ENCODE data around the gene SLC29A2. TPM values are rescaled to one million over a fixed set of nuclear protein-coding genes. Genes with fewer than 3 reads are reported as not detected.
A peak's percentile ranks its signal among the peaks of the same experiment; 100 is the strongest.

Gene SLC29A2
- total RNA-seq, 1 donor from 2014 or later: 6.9 TPM

- Histone ChIP-seq H3K79me2 (ENCODE audit: low read depth) (no peaks in the 10 kb centered on the region), H3K36me3 (no peaks in the 10 kb centered on the region), H3K9me3 (ENCODE audit: low read depth) (no peaks in the 10 kb centered on the region), H2AFZ (replicated peaks) (no peak overlapping the region), H3K9ac (no peak overlapping the region), H4K20me1 (ENCODE audit: low read depth) (peaks cover 9% of the 10 kb centered on the region), H3F3A (ENCODE audit: low read depth) (no peaks in the 10 kb centered on the region), H3K4me3 (no peak overlapping the region), H3K27ac (no peak overlapping the region), H3K4me2 (no peak overlapping the region), H3K4me1 (peaks cover 13% of the 10 kb centered on the region), H3K27me3 (peaks cover 15% of the 10 kb centered on the region)
- no peak for DNase-seq (ENCODE audit: low spot score)
- Mint-ChIP-seq H3K27me3 (ENCODE audit: insufficient read depth, low read depth) (peaks cover 4% of the 10 kb centered on the region), H3K27ac (no peak overlapping the region), H3K9me3 (no peaks in the 10 kb centered on the region), H3K4me3 (no peak overlapping the region), H3K4me1 (peaks cover 28% of the 10 kb centered on the region), H3K36me3 (no peaks in the 10 kb centered on the region)
- no peak for TF ChIP-seq EZH2 (IDR thresholded peaks at IDR 0.05)
- TF ChIP-seq EZH2phosphoT487 (IDR thresholded peaks at IDR 0.05): no peak
- TF ChIP-seq CTCF (IDR thresholded peaks at IDR 0.05): no peak
Observed at GRCh38 chr11:66412110-66412509, 40.5 kb upstream of the SLC29A2 start.

DNA sequence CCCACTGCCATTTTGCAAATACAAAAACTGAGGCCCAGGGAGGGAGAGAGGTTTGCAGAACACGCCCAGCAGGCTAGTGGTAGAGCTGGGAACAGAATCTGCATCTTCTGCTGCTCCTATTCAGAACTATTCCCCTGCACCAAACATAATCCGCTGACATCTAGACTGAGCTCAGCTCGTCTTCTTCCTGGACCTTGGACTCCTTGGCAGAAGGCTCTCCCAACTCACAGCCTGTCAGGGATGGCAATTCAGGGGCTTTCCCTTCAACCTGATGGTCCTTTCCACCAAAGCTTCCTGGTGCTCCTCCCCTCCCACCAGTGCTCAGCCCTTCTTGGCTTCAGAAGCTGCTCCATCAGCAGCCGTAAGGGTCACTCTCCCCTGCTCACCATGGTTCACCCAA lies 39.8 kb upstream of the SLC29A2 start:
- peak overlapping the region; percentile 41 for H3K4me3 Mint-ChIP-seq
- H3K27ac Mint-ChIP-seq: no peak overlapping the region

DNA sequence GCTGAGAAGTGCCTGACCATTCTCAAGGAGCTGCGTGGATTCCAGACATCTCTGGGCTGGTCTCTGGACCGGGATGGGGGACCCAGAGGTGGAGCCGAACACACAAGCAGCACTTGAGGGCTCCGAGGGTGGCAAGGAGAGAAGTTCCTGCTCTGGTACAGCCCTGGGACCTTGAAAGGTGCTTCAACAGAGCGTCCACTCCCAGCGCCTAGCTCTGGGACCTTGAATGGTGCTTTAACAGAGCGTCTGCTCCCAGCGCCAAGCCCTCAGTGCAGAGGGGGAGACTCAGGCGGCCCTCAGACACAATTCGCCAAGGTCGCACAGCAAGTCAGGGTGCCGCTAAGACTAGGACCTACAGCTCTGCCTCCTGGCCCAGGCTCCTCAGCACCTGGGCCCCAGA lies 38.6 kb upstream of the SLC29A2 start:
- H3K9me3 ChIP-seq (ENCODE audit: low read depth): no peaks in the 10 kb centered on the region
- no peak overlapping the region for H3K4me3 Mint-ChIP-seq
- H2AFZ ChIP-seq (replicated peaks): no peak overlapping the region
- no peak overlapping the region for H3K4me3 ChIP-seq
- H3K4me1 ChIP-seq: peaks cover 13% of the 10 kb centered on the region
- H3K27me3 ChIP-seq: peaks cover 16% of the 10 kb centered on the region
- H4K20me1 ChIP-seq (ENCODE audit: low read depth): peaks cover 9% of the 10 kb centered on the region
- no peak for TF ChIP-seq EZH2 (IDR thresholded peaks at IDR 0.05)
- no peak for TF ChIP-seq CTCF (IDR thresholded peaks at IDR 0.05)
- no peak for TF ChIP-seq EZH2phosphoT487 (IDR thresholded peaks at IDR 0.05)
- H3F3A ChIP-seq (ENCODE audit: low read depth): no peaks in the 10 kb centered on the region
- peaks cover 4% of the 10 kb centered on the region for H3K27me3 Mint-ChIP-seq (ENCODE audit: insufficient read depth, low read depth)
- no peak overlapping the region for H3K9ac ChIP-seq
- H3K27ac ChIP-seq: no peak overlapping the region
- H3K27ac Mint-ChIP-seq: no peak overlapping the region
- H3K4me2 ChIP-seq: no peak overlapping the region
- H3K79me2 ChIP-seq (ENCODE audit: low read depth): no peaks in the 10 kb centered on the region
- peaks cover 23% of the 10 kb centered on the region for H3K4me1 Mint-ChIP-seq
- DNase-seq (ENCODE audit: low spot score): no peak
- no peaks in the 10 kb centered on the region for H3K9me3 Mint-ChIP-seq
- no peaks in the 10 kb centered on the region for H3K36me3 ChIP-seq
- H3K36me3 Mint-ChIP-seq: no peaks in the 10 kb centered on the region

More for the DNA sequence above, 39.8 kb upstream of the SLC29A2 start:
- no peaks in the 10 kb centered on the region for H3K36me3 Mint-ChIP-seq
- H3K79me2 ChIP-seq (ENCODE audit: low read depth): no peaks in the 10 kb centered on the region
- no peaks in the 10 kb centered on the region for H3K9me3 ChIP-seq (ENCODE audit: low read depth)
- H3K27ac ChIP-seq: no peak overlapping the region
- DNase-seq (ENCODE audit: low spot score): no peak
- no peak overlapping the region for H3K4me2 ChIP-seq
- TF ChIP-seq EZH2phosphoT487 (IDR thresholded peaks at IDR 0.05) (no peak), EZH2 (IDR thresholded peaks at IDR 0.05) (no peak), CTCF (IDR thresholded peaks at IDR 0.05) (no peak)
- H3K9ac ChIP-seq: no peak overlapping the region
- H4K20me1 ChIP-seq (ENCODE audit: low read depth): peaks cover 9% of the 10 kb centered on the region
- no peak overlapping the region for H3K4me3 ChIP-seq
- H3K36me3 ChIP-seq: no peaks in the 10 kb centered on the region
- H3K9me3 Mint-ChIP-seq: no peaks in the 10 kb centered on the region
- H3K4me1 Mint-ChIP-seq: peaks cover 23% of the 10 kb centered on the region
- H3K4me1 ChIP-seq: peaks cover 13% of the 10 kb centered on the region
- H2AFZ ChIP-seq (replicated peaks): no peak overlapping the region
- H3F3A ChIP-seq (ENCODE audit: low read depth): no peaks in the 10 kb centered on the region
- peaks cover 15% of the 10 kb centered on the region for H3K27me3 ChIP-seq
- H3K27me3 Mint-ChIP-seq (ENCODE audit: insufficient read depth, low read depth): peaks cover 4% of the 10 kb centered on the region

All from neural progenitor cell (in vitro differentiated cells).